ENCODE results near the gene SLC38A7. TPM values are rescaled to one million over a fixed set of nuclear protein-coding genes. Genes with fewer than 3 reads are reported as not detected.
"Not testable (repeated sequence)": the region's sequence is repeated elsewhere in the genome, so short reads cannot be mapped to it uniquely, and the experiment has no call there.

SLC38A7 gene
- polyA plus RNA-seq, 3 donors, result 5.1 to 23.4 (median 7.4) TPM

GRCh38 chr16:58692450-58692849 lies 7.9 kb upstream of the SLC38A7 start:
- Mint-ChIP-seq H3K36me3 (no peaks in the 10 kb centered on the region), H3K27ac (no peak overlapping the region), H3K9me3 (peaks cover 4 to 14% (median 9%) of the 10 kb centered on the region in 7 donors), H3K27me3 (ENCODE audit: low read depth in 3 of 3) (peaks cover 3 to 12% (median 7%) of the 10 kb centered on the region in 3 donors), H3K4me1 (peaks cover 2% of the 10 kb centered on the region), H3K4me3 (no peak overlapping the region)
- H3K79me2 ChIP-seq (ENCODE audit: insufficient read depth, low read length), result no peaks in the 10 kb centered on the region
- H3K27me3 ChIP-seq (ENCODE audit: control insufficient read depth in 2 of 2, insufficient read depth in 2 of 2, low read length in 2 of 2), result no peaks in the 10 kb centered on the region
- no peak overlapping the region for H2AFZ ChIP-seq (ENCODE audit: insufficient read depth, low read depth, low read length, poor library complexity, severe bottlenecking)
- no peaks in the 10 kb centered on the region for H4K20me1 ChIP-seq (ENCODE audit: insufficient read depth, low read length)
- DNase-seq, result no peak
- peaks cover 0 to 7% of the 10 kb centered on the region in 2 donors for H3K9me3 ChIP-seq (replicated peaks in 1 of 2; ENCODE audit: control insufficient read depth in 1 of 2, insufficient read depth in 1 of 2, low read length in 2 of 2)
- no peak overlapping the region for H3K27ac ChIP-seq (ENCODE audit: low read depth in 1 of 2, low read length in 2 of 2)
- no peak for TF ChIP-seq CTCF (IDR thresholded peaks at IDR 0.05)
- H3K36me3 ChIP-seq (replicated peaks in 1 of 2; ENCODE audit: control insufficient read depth in 1 of 2, insufficient read depth in 2 of 2, low read length in 2 of 2), result no peaks in the 10 kb centered on the region
- H3K4me2 ChIP-seq (replicated peaks; ENCODE audit: extremely low read depth, low read length, poor library complexity, severe bottlenecking), result no peak overlapping the region
- H3K4me3 ChIP-seq (replicated peaks in 1 of 3; ENCODE audit: low read depth in 2 of 3, low read length in 3 of 3), result no peak overlapping the region
- no CpG with 5 or more reads among the region's 1 CpG for WGBS (ENCODE audit: insufficient coverage)
- H3K9ac ChIP-seq (ENCODE audit: insufficient read depth, low read length, poor library complexity, severe bottlenecking), result no peak overlapping the region
- H3K4me1 ChIP-seq (ENCODE audit: control insufficient read depth in 1 of 2, insufficient read depth in 2 of 2, low read length in 2 of 2), result no peaks in the 10 kb centered on the region
- intact Hi-C loops (cut with micrococcal nuclease), result no loop called here

GRCh38 chr16:58686985-58687706 lies 2.6 kb upstream of the SLC38A7 start:
- DNase-seq; H3K9ac ChIP-seq (ENCODE audit: insufficient read depth, low read length, poor library complexity, severe bottlenecking); H2AFZ ChIP-seq (ENCODE audit: insufficient read depth, low read depth, low read length, poor library complexity, severe bottlenecking); H3K4me3 Mint-ChIP-seq; H3K9me3 Mint-ChIP-seq; H3K36me3 Mint-ChIP-seq; H3K27me3 ChIP-seq (ENCODE audit: control insufficient read depth in 2 of 2, insufficient read depth in 2 of 2, low read length in 2 of 2); H3K4me2 ChIP-seq (replicated peaks; ENCODE audit: extremely low read depth, low read length, poor library complexity, severe bottlenecking); H3K27ac ChIP-seq (ENCODE audit: low read depth in 1 of 2, low read length in 2 of 2); H3K36me3 ChIP-seq (replicated peaks in 1 of 2; ENCODE audit: control insufficient read depth in 1 of 2, insufficient read depth in 2 of 2, low read length in 2 of 2); H3K79me2 ChIP-seq (ENCODE audit: insufficient read depth, low read length); H4K20me1 ChIP-seq (ENCODE audit: insufficient read depth, low read length); intact Hi-C loops (cut with micrococcal nuclease); H3K27ac Mint-ChIP-seq; H3K9me3 ChIP-seq (replicated peaks in 1 of 2; ENCODE audit: control insufficient read depth in 1 of 2, insufficient read depth in 1 of 2, low read length in 2 of 2); H3K4me3 ChIP-seq (replicated peaks in 1 of 3; ENCODE audit: low read depth in 2 of 3, low read length in 3 of 3): not testable (repeated sequence)
- WGBS (ENCODE audit: insufficient coverage), result no CpG with 5 or more reads among the region's 8 CpGs
- H3K4me1 ChIP-seq (ENCODE audit: control insufficient read depth in 1 of 2, insufficient read depth in 2 of 2, low read length in 2 of 2), result peaks cover 17 to 20% of the 10 kb centered on the region in 2 donors
- peaks cover 20% of the 10 kb centered on the region for H3K4me1 Mint-ChIP-seq
- H3K27me3 Mint-ChIP-seq (ENCODE audit: low read depth in 3 of 3), result peaks cover 1 to 13% (median 6%) of the 10 kb centered on the region in 3 donors

Data from CD14-positive monocyte (primary cell).